Rectal smooth muscle tissue (tissue), 1 donor: ENCODE measurements around the gene PTPRS.
"Not testable (repeated sequence)": the region's sequence is repeated elsewhere in the genome, so short reads cannot be mapped to it uniquely, and the experiment has no call there.

Experiments used
- H3K27ac ChIP-seq: one replicate; pipeline ENCODE4 v1.7.0; 2013; ENCODE audit warnings: low read depth, low read length, inconsistent platforms
- H3K27me3 ChIP-seq: one replicate; pipeline ENCODE4 v1.7.0; 2013; ENCODE audit warnings: low read length; ENCODE audit not compliant: control insufficient read depth, insufficient read depth
- H3K36me3 ChIP-seq: one replicate; pipeline ENCODE4 v1.7.0; 2013; ENCODE audit warnings: low read length; ENCODE audit not compliant: control insufficient read depth, insufficient read depth
- H3K4me1 ChIP-seq: one replicate; pipeline ENCODE4 v1.7.0; 2013; ENCODE audit warnings: low read length; ENCODE audit not compliant: control insufficient read depth, insufficient read depth
- H3K4me3 ChIP-seq: one replicate; pipeline ENCODE4 v1.7.0; 2013; ENCODE audit warnings: low read length
- H3K9ac ChIP-seq: one replicate; pipeline ENCODE4 v1.7.0; 2013; ENCODE audit warnings: low read length

The PTPRS gene

DNA sequence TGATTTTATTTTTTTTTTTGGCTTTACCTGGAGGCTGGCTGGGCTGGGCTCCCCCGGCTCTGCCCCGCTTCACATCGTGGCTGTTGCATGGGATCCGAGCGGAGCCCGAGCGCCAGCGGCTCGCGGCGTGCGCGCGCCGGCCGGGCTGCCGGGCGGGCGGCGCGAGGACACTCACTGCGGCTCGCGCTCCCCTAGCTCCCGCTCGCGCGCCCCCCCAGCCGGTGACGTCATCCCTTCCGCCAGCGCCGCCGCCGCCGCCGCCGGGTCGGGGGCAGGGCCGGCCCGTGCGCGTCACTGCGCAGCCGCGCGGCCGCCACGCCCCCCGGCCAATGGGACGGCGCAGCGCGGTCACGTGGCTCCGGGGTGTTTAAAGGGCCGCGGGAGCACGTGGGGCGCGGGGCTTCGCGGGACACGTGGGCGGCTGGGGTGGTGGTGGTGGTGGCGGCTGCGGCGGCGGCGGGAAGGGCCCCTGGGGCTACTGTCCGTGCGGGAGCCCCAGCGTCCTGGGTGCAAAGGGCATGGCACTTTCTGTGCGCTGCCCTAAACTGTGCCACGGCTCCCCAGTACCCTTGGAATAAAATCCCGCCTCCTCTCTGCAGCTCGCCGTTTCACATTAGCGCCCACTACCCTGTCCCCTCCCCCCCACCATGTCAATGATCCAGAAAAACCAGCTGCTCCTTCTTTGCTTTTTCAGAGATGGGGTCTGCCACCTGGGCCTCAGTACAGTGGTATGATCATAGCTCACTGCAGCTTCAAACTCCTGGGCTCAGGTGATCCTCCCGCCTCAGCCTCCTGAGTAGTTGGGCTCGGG is at the start of gene PTPRS:
PTPRS (minus strand) TSS at position 176 of the 811 bp plus-strand sequence. CDS start 54,672 bp downstream, outside the sequence.
- Histone ChIP-seq H3K4me1 (peaks cover 7% of the 10 kb centered on the region), H3K4me3 (peak within 1 kb of the TSS; percentile 52), H3K9ac (no peak within 1 kb of the TSS), H3K27ac (no peak within 1 kb of the TSS), H3K27me3 (peaks cover 10% of the 10 kb centered on the region), H3K36me3 (no peaks in the 10 kb centered on the region)

GRCh38 chr19:5389353-5389752 is 48.7 kb upstream of the PTPRS start:
- Histone ChIP-seq H3K27me3 (peaks cover 2% of the 10 kb centered on the region), H3K4me3 (no peak overlapping the region), H3K4me1 (no peaks in the 10 kb centered on the region), H3K9ac (no peak overlapping the region), H3K36me3 (no peaks in the 10 kb centered on the region), H3K27ac (no peak overlapping the region)

DNA sequence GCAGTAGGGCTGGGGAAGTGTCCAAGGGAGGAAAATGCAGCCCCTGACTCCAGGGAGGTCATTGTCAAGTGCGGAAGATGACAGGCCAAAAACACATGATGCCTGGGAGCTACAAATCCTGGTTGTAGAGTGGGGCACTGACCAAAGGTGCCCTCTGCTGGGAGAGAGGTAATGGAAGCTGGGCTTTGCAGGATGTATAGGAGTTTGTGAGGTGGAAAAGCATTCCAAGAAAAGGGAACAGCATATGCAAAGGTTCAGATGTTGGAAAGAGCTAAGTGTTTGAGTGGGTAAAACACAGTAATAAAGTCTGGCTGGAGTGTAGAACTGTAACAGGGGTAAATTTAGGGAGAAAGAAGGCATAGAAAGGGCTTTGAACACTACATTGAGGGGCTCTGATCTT is 46.9 kb upstream of the PTPRS start:
- Histone ChIP-seq H3K27me3 (peaks cover 2% of the 10 kb centered on the region), H3K4me3 (no peak overlapping the region), H3K36me3 (no peaks in the 10 kb centered on the region), H3K9ac (no peak overlapping the region), H3K27ac (no peak overlapping the region), H3K4me1 (no peaks in the 10 kb centered on the region)

DNA sequence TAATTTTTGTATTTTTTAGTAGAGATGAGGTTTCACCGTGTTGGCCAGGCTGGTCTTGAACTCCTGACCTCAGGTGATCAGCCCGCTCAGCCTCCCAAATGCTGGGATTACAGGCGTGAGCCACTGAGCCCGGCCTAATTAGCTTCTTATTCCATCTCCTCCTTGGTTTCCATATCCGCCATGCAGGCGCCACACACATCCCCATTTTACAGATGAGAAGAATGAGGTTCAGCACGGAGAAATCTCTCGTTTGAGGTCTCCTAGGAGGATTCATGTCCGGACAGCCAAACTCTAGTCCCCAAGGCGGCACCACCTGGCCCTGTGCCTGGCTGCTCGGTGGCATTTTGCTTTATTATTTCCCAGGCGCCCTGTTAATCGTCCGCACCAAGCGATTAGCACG is 46.2 kb upstream of the PTPRS start:
- Histone ChIP-seq H3K4me3 (no peak overlapping the region), H3K27me3 (no peaks in the 10 kb centered on the region), H3K36me3 (no peaks in the 10 kb centered on the region), H3K4me1 (no peaks in the 10 kb centered on the region), H3K27ac (no peak overlapping the region), H3K9ac (no peak overlapping the region)

GRCh38 chr19:5381197-5381596 is 40.6 kb upstream of the PTPRS start:
- not testable (repeated sequence) for H3K4me3 ChIP-seq, H3K9ac ChIP-seq, H3K4me1 ChIP-seq, H3K27ac ChIP-seq, H3K36me3 ChIP-seq, H3K27me3 ChIP-seq

GRCh38 chr19:5380215-5380919 is 39.8 kb upstream of the PTPRS start:
- Histone ChIP-seq H3K4me1 (no peaks in the 10 kb centered on the region), H3K27me3 (no peaks in the 10 kb centered on the region), H3K27ac (no peak overlapping the region), H3K9ac (no peak overlapping the region), H3K36me3 (no peaks in the 10 kb centered on the region), H3K4me3 (no peak overlapping the region)

DNA sequence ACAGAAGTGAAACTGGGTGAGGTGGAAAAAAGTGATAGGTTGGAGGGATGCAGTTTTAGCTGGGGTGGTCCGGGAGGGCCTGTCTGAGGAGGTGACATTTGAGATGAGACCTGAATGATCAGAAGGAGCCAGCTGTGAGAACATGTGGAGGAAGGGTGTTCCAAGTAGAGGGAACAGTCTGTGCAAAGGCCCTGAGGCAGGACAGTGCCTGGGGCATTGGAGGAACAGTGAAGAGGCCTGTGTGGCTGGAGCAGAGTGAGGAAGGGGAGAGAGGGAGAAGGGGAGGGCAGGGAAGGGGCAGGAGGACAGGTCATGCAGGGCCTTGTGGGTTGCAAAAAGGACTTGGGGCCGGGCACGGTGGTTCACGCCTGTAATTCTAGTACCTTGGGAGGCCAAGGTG is 36.3 kb upstream of the PTPRS start:
- Histone ChIP-seq H3K27ac (no peak overlapping the region), H3K36me3 (no peaks in the 10 kb centered on the region), H3K27me3 (no peaks in the 10 kb centered on the region), H3K4me3 (no peak overlapping the region), H3K9ac (no peak overlapping the region), H3K4me1 (no peaks in the 10 kb centered on the region)

GRCh38 chr19:5372572-5373200 is 32.1 kb upstream of the PTPRS start:
- Histone ChIP-seq H3K9ac (no peak overlapping the region), H3K4me1 (no peaks in the 10 kb centered on the region), H3K36me3 (no peaks in the 10 kb centered on the region), H3K27ac (no peak overlapping the region), H3K4me3 (no peak overlapping the region), H3K27me3 (no peaks in the 10 kb centered on the region)

DNA sequence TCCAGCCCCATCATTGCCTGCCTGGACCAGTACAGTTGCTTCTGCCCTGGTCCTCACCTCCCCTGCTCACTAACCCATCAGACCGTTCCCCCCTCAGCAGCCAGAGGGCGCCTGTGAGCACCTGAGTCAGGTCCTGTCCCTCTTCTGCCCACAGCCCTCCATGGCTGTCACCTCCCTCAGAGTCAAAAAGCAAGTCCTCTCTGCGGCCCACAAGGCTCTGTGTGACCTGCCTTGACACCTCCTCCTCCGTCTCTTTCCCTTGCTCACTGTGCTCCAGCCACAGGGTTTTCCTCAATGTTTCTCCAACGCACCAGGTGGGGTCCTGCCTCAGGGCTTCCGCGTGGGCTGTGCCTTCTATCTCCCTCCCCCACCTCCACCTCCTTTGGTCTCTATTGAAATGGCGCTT is 29.4 kb upstream of the PTPRS start:
- no peaks in the 10 kb centered on the region for H3K36me3 ChIP-seq
- no peaks in the 10 kb centered on the region for H3K27me3 ChIP-seq
- H3K4me1 ChIP-seq, result no peaks in the 10 kb centered on the region
- no peak overlapping the region for H3K27ac ChIP-seq
- no peak overlapping the region for H3K9ac ChIP-seq
- H3K4me3 ChIP-seq, result no peak overlapping the region

DNA sequence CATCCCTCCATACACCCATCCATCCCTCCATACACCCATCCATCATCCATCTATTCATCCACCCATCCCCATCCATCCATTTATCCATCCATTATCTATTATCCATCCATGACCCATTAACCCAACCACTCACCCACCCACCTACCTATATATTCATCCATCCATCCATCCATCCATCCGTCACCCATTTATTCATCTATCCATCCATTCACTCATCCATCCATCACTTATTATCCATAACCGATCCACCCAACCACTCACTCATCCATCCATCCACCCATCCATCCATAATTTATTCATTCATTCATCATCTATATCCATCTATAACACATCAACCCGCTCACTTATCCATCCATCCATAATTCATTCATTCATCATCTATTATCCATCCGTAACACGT is 28.7 kb upstream of the PTPRS start:
- Histone ChIP-seq H3K36me3 (no peaks in the 10 kb centered on the region), H3K9ac (no peak overlapping the region), H3K27me3 (no peaks in the 10 kb centered on the region)

DNA sequence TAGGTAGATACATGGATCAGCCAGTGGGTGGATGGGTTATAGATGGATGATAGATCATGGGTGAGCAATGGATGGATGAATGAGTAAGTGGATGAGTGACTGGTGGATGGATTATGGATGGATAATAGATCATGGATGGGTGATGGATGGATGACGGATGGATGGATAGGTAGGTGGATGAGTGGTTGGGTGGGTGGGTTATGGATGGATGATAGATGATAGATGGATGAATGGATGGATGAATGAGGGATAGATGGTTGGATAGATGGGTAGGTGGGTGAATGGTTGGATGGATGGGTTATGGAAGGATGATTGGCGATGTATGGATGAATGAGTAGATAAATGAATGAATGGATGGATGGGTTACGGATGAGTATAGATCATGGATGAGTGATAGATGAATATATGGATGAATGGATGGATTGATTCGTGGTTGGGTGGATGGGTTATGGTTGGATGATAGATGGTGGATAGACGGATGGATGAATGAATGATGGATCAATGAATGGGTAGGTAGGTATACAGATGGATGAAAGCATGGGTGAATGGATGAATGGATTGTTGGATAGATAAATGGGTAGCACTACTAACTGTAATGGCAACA is 27.0 kb upstream of the PTPRS start:
- Histone ChIP-seq H3K27ac (no peak overlapping the region), H3K36me3 (no peaks in the 10 kb centered on the region), H3K27me3 (no peaks in the 10 kb centered on the region), H3K4me3 (no peak overlapping the region), H3K9ac (no peak overlapping the region), H3K4me1 (no peaks in the 10 kb centered on the region)

More for the DNA sequence above, 28.7 kb upstream of the PTPRS start:
- Histone ChIP-seq H3K4me1 (no peaks in the 10 kb centered on the region), H3K27ac (no peak overlapping the region), H3K4me3 (no peak overlapping the region)

- Histone ChIP-seq H3K36me3 (no peaks in the 10 kb centered on the region), H3K27ac (no peak overlapping the region), H3K27me3 (no peaks in the 10 kb centered on the region), H3K9ac (no peak overlapping the region), H3K4me3 (no peak overlapping the region), H3K4me1 (no peaks in the 10 kb centered on the region)
These were observed 25.3 kb upstream of the PTPRS start for GRCh38 chr19:5365905-5366304.
